H9 (cell line): ENCODE results near the gene RALGAPA2. TPM values are rescaled to one million over a fixed set of nuclear protein-coding genes. Genes with fewer than 3 reads are reported as not detected.

Source experiments
- DNase-seq: peaks from one replicate; pipeline ENCODE4 v3.0.0-alpha.2; 2017
- H2AFZ ChIP-seq: one replicate; pipeline ENCODE4 v1.6.1; 2013; ENCODE audit warnings: mild to moderate bottlenecking, low read length, control low read depth, moderate library complexity
- H2AK5ac ChIP-seq: 2 replicates; pipeline ENCODE4 v1.6.1; 2013; ENCODE audit warnings: low read length, control low read depth, mixed read lengths; ENCODE audit not compliant: insufficient read length
- H2BK120ac ChIP-seq: one replicate; pipeline ENCODE4 v1.6.1; 2013; ENCODE audit warnings: low read depth, mild to moderate bottlenecking, low read length, control low read depth, inconsistent platforms; ENCODE audit not compliant: poor library complexity, severe bottlenecking
- H2BK12ac ChIP-seq: 2 replicates; pipeline ENCODE4 v1.6.1; 2013; ENCODE audit warnings: low read length, control low read depth, mixed read lengths, low read depth; ENCODE audit not compliant: insufficient read length
- H2BK15ac ChIP-seq: 2 replicates; pipeline ENCODE4 v1.6.1; 2013; ENCODE audit warnings: low read depth, low read length, control low read depth
- H2BK20ac ChIP-seq: one replicate; pipeline ENCODE4 v1.6.1; 2013; ENCODE audit warnings: low read depth, mild to moderate bottlenecking, low read length, control low read depth, inconsistent platforms; ENCODE audit not compliant: poor library complexity, severe bottlenecking
- H2BK5ac ChIP-seq: 2 replicates; pipeline ENCODE4 v1.6.1; 2013; ENCODE audit warnings: low read length, control low read depth, mixed read lengths; ENCODE audit not compliant: insufficient read length
- H3K14ac ChIP-seq: 2 replicates; pipeline ENCODE4 v1.6.1; 2013; ENCODE audit warnings: low read length, control low read depth; ENCODE audit not compliant: insufficient read depth
- H3K18ac ChIP-seq: 2 replicates; pipeline ENCODE4 v1.6.1; 2013; ENCODE audit warnings: low read depth, mild to moderate bottlenecking, mixed read lengths, low read length, control low read depth; ENCODE audit not compliant: insufficient read length
- H3K23ac ChIP-seq: 2 replicates; pipeline ENCODE4 v1.6.1; 2013; ENCODE audit warnings: low read length, control low read depth, mixed read lengths, low read depth; ENCODE audit not compliant: insufficient read length
- H3K23me2 ChIP-seq: 2 replicates; pipeline ENCODE4 v1.6.1; 2013; ENCODE audit warnings: low read depth, mild to moderate bottlenecking, mixed read lengths, low read length, control low read depth; ENCODE audit not compliant: insufficient read length, poor library complexity, severe bottlenecking
- H3K27ac ChIP-seq: 2 replicates; pipeline ENCODE4 v1.5.1; 2013; ENCODE audit warnings: low read length, control low read depth, mixed read lengths, low read depth; ENCODE audit not compliant: insufficient read length
- H3K27me3 ChIP-seq: 2 replicates; pipeline ENCODE4 v1.6.1; 2013; ENCODE audit warnings: low read length, control low read depth, inconsistent platforms; ENCODE audit not compliant: insufficient read depth
- H3K4ac ChIP-seq: 2 replicates; pipeline ENCODE4 v1.6.1; 2013; ENCODE audit warnings: low read depth, mild to moderate bottlenecking, control low read depth, inconsistent platforms, low read length, moderate library complexity
- H3K4me1 ChIP-seq: 2 replicates; pipeline ENCODE4 v1.6.1; 2013; ENCODE audit warnings: low read length, control low read depth, inconsistent platforms; ENCODE audit not compliant: insufficient read depth
- H3K4me2 ChIP-seq: 2 replicates; pipeline ENCODE4 v1.6.1; 2013; ENCODE audit warnings: low read length, control low read depth, mixed read lengths; ENCODE audit not compliant: insufficient read length, insufficient read depth
- H3K56ac ChIP-seq: 2 replicates; pipeline ENCODE4 v1.6.1; 2013; ENCODE audit warnings: low read depth, mild to moderate bottlenecking, mixed read lengths, low read length, control low read depth; ENCODE audit not compliant: insufficient read length
- H3K79me1 ChIP-seq: 2 replicates; pipeline ENCODE4 v1.6.1; 2013; ENCODE audit warnings: low read depth, mild to moderate bottlenecking, moderate library complexity, low read length, control low read depth, inconsistent platforms; ENCODE audit not compliant: insufficient read depth, poor library complexity, severe bottlenecking
- H3K79me2 ChIP-seq: 2 replicates; pipeline ENCODE4 v1.6.1; 2013; ENCODE audit warnings: low read length, control low read depth, inconsistent platforms; ENCODE audit not compliant: insufficient read depth
- H3K9ac ChIP-seq: 2 replicates; pipeline ENCODE4 v1.6.1; 2013; ENCODE audit warnings: low read length, control low read depth, mixed read lengths; ENCODE audit not compliant: insufficient read length; ENCODE audit errors: extremely low read depth
- H3K9me3 ChIP-seq: one replicate; pipeline ENCODE4 v1.6.1; 2013; ENCODE audit warnings: low read depth, low read length, inconsistent platforms; ENCODE audit not compliant: control insufficient read depth
- H3T11ph ChIP-seq: one replicate; pipeline ENCODE4 v1.6.1; 2013; ENCODE audit warnings: mild to moderate bottlenecking, low read length, control low read depth, inconsistent platforms
- H4K20me1 ChIP-seq: one replicate; pipeline ENCODE4 v1.6.1; 2013; ENCODE audit not compliant: control insufficient read depth, insufficient read length, insufficient read depth
- H4K5ac ChIP-seq: 2 replicates; pipeline ENCODE4 v1.6.1; 2013; ENCODE audit warnings: low read depth, mild to moderate bottlenecking, mixed read lengths, low read length, control low read depth; ENCODE audit not compliant: insufficient read length
- H4K8ac ChIP-seq: replicated peaks from 2 replicates; pipeline ENCODE4 v1.6.1; 2013; ENCODE audit warnings: low read length, control low read depth, mixed read lengths, low read depth; ENCODE audit not compliant: insufficient read length
- H4K91ac ChIP-seq: 2 replicates; pipeline ENCODE4 v1.6.1; 2013; ENCODE audit warnings: low read depth, mild to moderate bottlenecking, moderate library complexity, mixed read lengths, low read length, control low read depth; ENCODE audit not compliant: insufficient read length
- H3K27ac Mint-ChIP-seq, 3 experiments: 2 replicates in 2 of 3; 3 replicates in 1 of 3; pipeline ENCODE4 v1.8.0; 2020 to 2021; ENCODE audit warnings: mixed read lengths in 3 of 3, mild to moderate bottlenecking in 1 of 3, moderate library complexity in 1 of 3
- H3K27me3 Mint-ChIP-seq: 2 replicates; pipeline ENCODE4 v1.8.0; 2021; ENCODE audit warnings: low read depth, mild to moderate bottlenecking, moderate library complexity, mixed read lengths
- H3K36me3 Mint-ChIP-seq, 3 experiments: 2 replicates in 2 of 3; 3 replicates in 1 of 3; pipeline ENCODE4 v1.8.0; 2020 to 2021; ENCODE audit warnings: low read depth in 3 of 3, mixed read lengths in 3 of 3; ENCODE audit not compliant: insufficient read depth in 1 of 3
- H3K4me1 Mint-ChIP-seq, 2 experiments: 2 replicates each; pipeline ENCODE4 v1.8.0; 2020; ENCODE audit warnings: mixed read lengths in 2 of 2
- H3K4me3 Mint-ChIP-seq, 2 experiments: 2 replicates in 1 of 2; 3 replicates in 1 of 2; pipeline ENCODE4 v1.8.0; 2020 to 2021; ENCODE audit warnings: mild to moderate bottlenecking in 2 of 2, mixed read lengths in 2 of 2, moderate library complexity in 1 of 2
- H3K9me3 Mint-ChIP-seq, 2 experiments: 2 replicates in 1 of 2; 3 replicates in 1 of 2; pipeline ENCODE4 v1.8.0; 2020; ENCODE audit warnings: mild to moderate bottlenecking in 2 of 2, mixed read lengths in 2 of 2, moderate library complexity in 1 of 2
- WGBS: extraction: QIAGEN DNeasy Blood & Tissue Kit; methylation state at CpG from one replicate; pipeline ENCODE4 v1.1.7; 2013; ENCODE audit warnings: missing lambda C conversion rate, low lambda C conversion rate, mixed read lengths; ENCODE audit not compliant: insufficient read length; ENCODE audit errors: extremely low coverage; 5-methylcytosine and 5-hydroxymethylcytosine counted together
- total RNA-seq: library from RNA; stranded (reverse); gene quantifications from 2 replicates; pipeline ENCODE4 v1.2.1, GENCODE V29; 2021
- TF ChIP-seq, protein P1 (sequence below): fragments of 200-600 bp; sonication (generic); conservative IDR thresholded peaks from 3 replicates; pipeline ENCODE4 v1.8.0; 2021; ENCODE audit warnings: antibody characterized with exemption, mild to moderate bottlenecking

Gene RALGAPA2
- total RNA-seq, 1 experiment from 2014 or later: 16.6 TPM

DNA sequence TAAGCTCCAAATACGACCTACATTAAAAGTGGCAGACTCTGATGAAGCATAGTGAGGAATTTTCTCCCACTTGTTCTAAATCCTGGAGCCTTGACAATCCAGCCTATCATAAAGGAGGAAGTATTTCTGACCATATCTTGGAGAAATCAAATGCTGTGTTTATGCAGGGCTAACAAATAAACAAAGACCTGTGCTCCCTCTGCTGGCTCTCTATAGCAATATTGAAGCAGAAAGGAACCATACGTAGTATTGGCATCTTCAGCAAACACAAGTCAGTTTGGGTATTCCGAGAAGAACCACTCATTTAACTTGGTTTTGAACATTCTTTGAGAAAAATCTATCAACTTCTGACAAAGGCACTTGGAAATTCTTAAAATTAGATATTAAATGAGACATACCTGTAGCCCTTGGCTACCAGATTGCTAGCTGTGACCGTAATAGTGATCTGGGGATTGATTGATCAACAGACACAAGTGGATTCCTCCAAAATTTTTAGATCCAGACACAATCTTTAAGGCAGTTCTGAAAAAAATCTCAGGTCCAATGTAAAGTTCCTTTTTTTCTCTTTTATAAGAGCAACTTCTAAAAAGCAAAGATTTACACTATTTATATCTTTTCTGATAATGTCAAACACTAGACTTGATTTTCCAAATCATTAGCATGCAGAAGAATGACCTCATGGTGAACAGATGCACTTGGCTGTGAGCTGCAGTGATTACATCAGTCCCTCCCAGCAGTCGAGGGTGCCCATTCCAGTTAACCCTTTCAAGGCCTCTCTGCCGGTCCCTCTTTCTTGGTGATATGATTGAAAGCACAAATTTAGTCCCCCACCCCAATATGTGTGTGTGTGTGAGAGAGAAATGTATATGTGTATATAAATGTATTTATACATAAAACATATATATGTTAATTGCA is 304.3 kb downstream of the RALGAPA2 start:
- H2BK120ac ChIP-seq: no peak overlapping the region
- WGBS: no CpG with 5 or more reads among the region's 6 CpGs
- H3K27me3 ChIP-seq: no peaks in the 10 kb centered on the region
- no peak overlapping the region for H3K9ac ChIP-seq
- no peak overlapping the region for H3K4ac ChIP-seq
- no peaks in the 10 kb centered on the region for H3K79me1 ChIP-seq
- no peak overlapping the region for H3K27ac ChIP-seq
- H3K56ac ChIP-seq: no peak overlapping the region
- no peak overlapping the region for H2BK20ac ChIP-seq
- no peak overlapping the region for H3K23ac ChIP-seq
- H3K27ac Mint-ChIP-seq: no peak overlapping the region
- H2AK5ac ChIP-seq: no peak overlapping the region
- H2AFZ ChIP-seq: no peak overlapping the region
- no peak overlapping the region for H2BK12ac ChIP-seq
- no peaks in the 10 kb centered on the region for H4K20me1 ChIP-seq
- no peak overlapping the region for H3K14ac ChIP-seq
- no peak overlapping the region for H4K5ac ChIP-seq
- H4K91ac ChIP-seq: no peak overlapping the region
- no peak overlapping the region for H3T11ph ChIP-seq
- no peaks in the 10 kb centered on the region for H3K79me2 ChIP-seq
- H3K9me3 ChIP-seq: no peaks in the 10 kb centered on the region
- DNase-seq: no peak
- peaks cover 3% of the 10 kb centered on the region for H3K27me3 Mint-ChIP-seq
- TF ChIP-seq, protein P1, sequence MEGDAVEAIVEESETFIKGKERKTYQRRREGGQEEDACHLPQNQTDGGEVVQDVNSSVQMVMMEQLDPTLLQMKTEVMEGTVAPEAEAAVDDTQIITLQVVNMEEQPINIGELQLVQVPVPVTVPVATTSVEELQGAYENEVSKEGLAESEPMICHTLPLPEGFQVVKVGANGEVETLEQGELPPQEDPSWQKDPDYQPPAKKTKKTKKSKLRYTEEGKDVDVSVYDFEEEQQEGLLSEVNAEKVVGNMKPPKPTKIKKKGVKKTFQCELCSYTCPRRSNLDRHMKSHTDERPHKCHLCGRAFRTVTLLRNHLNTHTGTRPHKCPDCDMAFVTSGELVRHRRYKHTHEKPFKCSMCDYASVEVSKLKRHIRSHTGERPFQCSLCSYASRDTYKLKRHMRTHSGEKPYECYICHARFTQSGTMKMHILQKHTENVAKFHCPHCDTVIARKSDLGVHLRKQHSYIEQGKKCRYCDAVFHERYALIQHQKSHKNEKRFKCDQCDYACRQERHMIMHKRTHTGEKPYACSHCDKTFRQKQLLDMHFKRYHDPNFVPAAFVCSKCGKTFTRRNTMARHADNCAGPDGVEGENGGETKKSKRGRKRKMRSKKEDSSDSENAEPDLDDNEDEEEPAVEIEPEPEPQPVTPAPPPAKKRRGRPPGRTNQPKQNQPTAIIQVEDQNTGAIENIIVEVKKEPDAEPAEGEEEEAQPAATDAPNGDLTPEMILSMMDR: peak; percentile 61
- no peaks in the 10 kb centered on the region for H3K23me2 ChIP-seq
- H3K4me2 ChIP-seq: no peak overlapping the region
- no peak overlapping the region for H3K4me3 Mint-ChIP-seq
- no peak overlapping the region for H4K8ac ChIP-seq
- no peaks in the 10 kb centered on the region; the same call in 1 of the 2 replicates for H3K4me1 ChIP-seq
- H3K4me1 Mint-ChIP-seq: peaks cover 41 to 52% of the 10 kb centered on the region in 2 experiments
- H3K9me3 Mint-ChIP-seq: no peaks in the 10 kb centered on the region
- H2BK15ac ChIP-seq: no peak overlapping the region
- no peak overlapping the region for H2BK5ac ChIP-seq
- H3K36me3 Mint-ChIP-seq: no peaks in the 10 kb centered on the region; a peak in 1 of 7 replicates
- no peak overlapping the region for H3K18ac ChIP-seq
